ENCODE results near the gene RCC2. TPM values are rescaled to one million over a fixed set of nuclear protein-coding genes. Genes with fewer than 3 reads are reported as not detected.

RCC2 gene
- total and polyA plus RNA-seq, 2 donors (not counting 3 experiments of a cell fraction or from before 2014, with no cell fraction given) = 137 to 166 TPM

- Histone ChIP-seq H3K79me2 (ENCODE audit: control insufficient read depth, insufficient read depth, low read length) (peaks cover 19% of the 10 kb centered on the region), H3K4me1 (ENCODE audit: control insufficient read depth, extremely low read depth, insufficient read depth, low read length) (peaks cover 13% of the 10 kb centered on the region), H3K27ac (ENCODE audit: insufficient read depth, low read depth, low read length) (no peak overlapping the region), H3K36me3 (ENCODE audit: control insufficient read depth in 2 of 2, extremely low read depth in 1 of 2, insufficient read depth in 2 of 2, low read length in 2 of 2) (peaks cover 0 to 1% of the 10 kb centered on the region in 2 experiments), H3K9ac (replicated peaks; ENCODE audit: extremely low read depth, insufficient read depth, low read length) (no peak overlapping the region), H4K20me1 (replicated peaks; ENCODE audit: control insufficient read depth, extremely low read depth, insufficient read depth, low read length) (peaks cover 3% of the 10 kb centered on the region), H3K4me2 (ENCODE audit: insufficient read depth, low read length) (no peak overlapping the region), H3K9me3 (replicated peaks; ENCODE audit: control insufficient read depth, insufficient read depth, low read length) (no peaks in the 10 kb centered on the region), H3K9me1 (replicated peaks; ENCODE audit: control insufficient read depth, extremely low read depth, insufficient read depth, low read length) (no peaks in the 10 kb centered on the region), H3K27me3 (ENCODE audit: control insufficient read depth in 2 of 2, insufficient read depth in 2 of 2, low read length in 2 of 2) (peaks cover 0 to 7% of the 10 kb centered on the region in 2 experiments), H2AFZ (ENCODE audit: low read depth, low read length) (no peak overlapping the region), H3K4me3 (replicated peaks in 1 of 3; ENCODE audit: insufficient read depth in 1 of 3, low read depth in 1 of 3, low read length in 3 of 3) (no peak overlapping the region)
- FAIRE-seq (no peak), DNase-seq (ENCODE audit: low read depth, low spot score) (no peak)
- TF ChIP-seq CTCF (IDR thresholded peaks at IDR 0.05; ENCODE audit: extremely low read depth in 1 of 2, insufficient read depth in 1 of 2, low read depth in 1 of 2, low read length in 2 of 2) = no peak
- no peak for TF ChIP-seq JUN (IDR thresholded peaks at IDR 0.05; ENCODE audit: borderline replicate concordance, insufficient read depth, insufficient read length, low read depth)
- no TSS peak for BruUV-seq (replicated peaks)
- intact Hi-C loops (cut with micrococcal nuclease) (loop anchor here (2.0 kb wide), 1 partner anchor 35 kb away; no protein-coding TSS in a partner anchor), dilution Hi-C loops (cut with MboI; ENCODE audit: extremely low pct_ligation_motif_present, low sequenced_read_pairs) (no loop called here)
- CTCF ChIA-PET = interaction anchor here (0.8 to 1.4 kb wide), 2 partner anchors 34 to 36 kb away, joined by 3 to 4 read pairs; no protein-coding TSS in a partner anchor
- POLR2A ChIA-PET = interaction anchor here (0.5 kb wide), 1 partner anchor 28 kb away, joined by 7 read pairs; no protein-coding TSS in a partner anchor
These were observed 2.0 kb upstream of the RCC2 start for GRCh38 chr1:17441265-17441992.

GRCh38 chr1:17440827-17441168 lies 1.3 kb upstream of the RCC2 start:
- H3K9ac ChIP-seq (replicated peaks; ENCODE audit: extremely low read depth, insufficient read depth, low read length) = no peak overlapping the region

More at GRCh38 chr1:17440827-17441168, 1.3 kb upstream of the RCC2 start:
- no peaks in the 10 kb centered on the region for H3K9me1 ChIP-seq (replicated peaks; ENCODE audit: control insufficient read depth, extremely low read depth, insufficient read depth, low read length)
- intact Hi-C loops (cut with micrococcal nuclease) = loop anchor here (2.0 kb wide), 1 partner anchor 36 kb away; no protein-coding TSS in a partner anchor
- no TSS peak for BruUV-seq (replicated peaks)
- dilution Hi-C loops (cut with MboI; ENCODE audit: extremely low pct_ligation_motif_present, low sequenced_read_pairs) = no loop called here
- peaks cover 25% of the 10 kb centered on the region for H3K79me2 ChIP-seq (ENCODE audit: control insufficient read depth, insufficient read depth, low read length)
- ChIA-PET POLR2A (no interaction called here), CTCF (interaction anchor here (0.7 to 1.4 kb wide), 3 partner anchors 20 to 37 kb away, joined by 3 to 4 read pairs (median 3); no protein-coding TSS in a partner anchor)
- no peaks in the 10 kb centered on the region for H3K9me3 ChIP-seq (replicated peaks; ENCODE audit: control insufficient read depth, insufficient read depth, low read length)
- no peak overlapping the region for H3K4me2 ChIP-seq (ENCODE audit: insufficient read depth, low read length)
- H4K20me1 ChIP-seq (replicated peaks; ENCODE audit: control insufficient read depth, extremely low read depth, insufficient read depth, low read length) = peaks cover 3% of the 10 kb centered on the region
- H2AFZ ChIP-seq (ENCODE audit: low read depth, low read length) = no peak overlapping the region
- H3K27me3 ChIP-seq (ENCODE audit: control insufficient read depth in 2 of 2, insufficient read depth in 2 of 2, low read length in 2 of 2) = peaks cover 0 to 7% of the 10 kb centered on the region in 2 experiments
- no peak for TF ChIP-seq FOS (IDR thresholded peaks at IDR 0.05; ENCODE audit: borderline replicate concordance, insufficient read depth, low read length)
- TF ChIP-seq MAX (IDR thresholded peaks at IDR 0.05; ENCODE audit: insufficient read depth, insufficient read length) = no peak
- TF ChIP-seq CTCF (IDR thresholded peaks at IDR 0.05; ENCODE audit: extremely low read depth in 1 of 2, insufficient read depth in 1 of 2, low read depth in 1 of 2, low read length in 2 of 2) = no peak
- TF ChIP-seq EZH2 (IDR thresholded peaks at IDR 0.05; ENCODE audit: borderline replicate concordance, low read depth, low read length, severe bottlenecking) = no peak
- TF ChIP-seq POLR2AphosphoS5 (IDR thresholded peaks at IDR 0.05; ENCODE audit: insufficient read depth, low read depth, low read length) = no peak
- no peak for TF ChIP-seq MYC (IDR thresholded peaks at IDR 0.05; ENCODE audit: low read depth, low read length)
- TF ChIP-seq GATA2 (IDR thresholded peaks at IDR 0.05; ENCODE audit: insufficient read depth, insufficient read length, low read depth, low read length) = no peak
- no peak for TF ChIP-seq POLR2A (IDR thresholded peaks at IDR 0.05; ENCODE audit: low read depth, low read length)
- no peak for TF ChIP-seq JUN (IDR thresholded peaks at IDR 0.05; ENCODE audit: borderline replicate concordance, insufficient read depth, insufficient read length, low read depth)
- peaks cover 0 to 2% of the 10 kb centered on the region in 2 experiments for H3K36me3 ChIP-seq (ENCODE audit: control insufficient read depth in 2 of 2, extremely low read depth in 1 of 2, insufficient read depth in 2 of 2, low read length in 2 of 2)
- no peak overlapping the region for H3K27ac ChIP-seq (ENCODE audit: insufficient read depth, low read depth, low read length)
- H3K4me3 ChIP-seq (replicated peaks in 1 of 3; ENCODE audit: insufficient read depth in 1 of 3, low read depth in 1 of 3, low read length in 3 of 3) = no peak overlapping the region
- FAIRE-seq (no peak), DNase-seq (ENCODE audit: low read depth, low spot score) (no peak)
- peaks cover 15% of the 10 kb centered on the region for H3K4me1 ChIP-seq (ENCODE audit: control insufficient read depth, extremely low read depth, insufficient read depth, low read length)
